H1 (cell line): ENCODE data around the gene CYB5R2. TPM values are rescaled to one million over a fixed set of nuclear protein-coding genes. Genes with fewer than 3 reads are reported as not detected.

ENCODE experiments used
- CTCF ChIA-PET: fragments of 300-600 bp; sonication (Branson Sonifier 250); formaldehyde crosslinking; loops from one replicate; lab custom pipeline; 2021; ENCODE audit not compliant: partially characterized antibody; lab: Charles Lee
- POLR2A ChIA-PET: fragments of 300-600 bp; sonication (Branson Sonifier 250); formaldehyde crosslinking; loops from one replicate; lab custom pipeline; 2021; ENCODE audit warnings: inconsistent platforms; ENCODE audit not compliant: partially characterized antibody; lab: Charles Lee
- DNase-seq, 2 experiments: peaks; one replicate each; pipeline versions ENCODE4 v3.0.0 to v3.0.0-alpha.2; 2010 to 2022; ENCODE audit warnings: low spot score in 2 of 2, low read depth in 1 of 2, mixed read lengths in 1 of 2
- FAIRE-seq: peaks from 2 replicates; lab custom pipeline; 2011; peaks lifted over from hg19 to GRCh38; lab: Jason Lieb, UNC
- H2AFZ ChIP-seq: 2 replicates; pipeline ENCODE4 v1.8.1; 2012; ENCODE audit warnings: low read length, inconsistent platforms
- H2AK5ac ChIP-seq: 2 replicates; pipeline ENCODE4 v1.6.1; 2013; ENCODE audit warnings: low read depth, low read length
- H2BK120ac ChIP-seq: replicated peaks from 2 replicates; pipeline ENCODE3; 2013; ENCODE audit warnings: low read depth, low read length, inconsistent platforms
- H2BK12ac ChIP-seq: 2 replicates; pipeline ENCODE4 v1.6.1; 2013; ENCODE audit warnings: low read depth, low read length
- H2BK15ac ChIP-seq: 2 replicates; pipeline ENCODE4 v1.6.1; 2013; ENCODE audit warnings: low read length
- H2BK20ac ChIP-seq: 2 replicates; pipeline ENCODE4 v1.6.1; 2013; ENCODE audit warnings: low read length
- H2BK5ac ChIP-seq: 2 replicates; pipeline ENCODE4 v1.6.1; 2013; ENCODE audit warnings: low read depth, low read length
- H3K14ac ChIP-seq: 2 replicates; pipeline ENCODE4 v1.6.1; 2013; ENCODE audit warnings: inconsistent platforms; ENCODE audit not compliant: insufficient read length
- H3K18ac ChIP-seq: 2 replicates; pipeline ENCODE4 v1.6.1; 2013; ENCODE audit warnings: low read length; ENCODE audit errors: extremely low read depth
- H3K23ac ChIP-seq: 2 replicates; pipeline ENCODE4 v1.6.1; 2013; ENCODE audit warnings: inconsistent platforms; ENCODE audit not compliant: insufficient read length
- H3K23me2 ChIP-seq: 2 replicates; pipeline ENCODE4 v1.6.1; 2013; ENCODE audit warnings: low read depth, low read length
- H3K27ac ChIP-seq: 2 replicates; pipeline ENCODE4 v1.6.1; 2011; ENCODE audit warnings: low read depth, low read length, inconsistent platforms
- H3K27me3 ChIP-seq, 4 experiments: replicated peaks in 1 of 4; 1 replicate in 1 of 4; 2 replicates in 3 of 4; pipeline versions ENCODE4 v1.6.1 to v1.8.1; 2011 to 2013; ENCODE audit warnings: low read length in 3 of 4, mild to moderate bottlenecking in 3 of 4, inconsistent platforms in 2 of 4, mixed read lengths in 2 of 4, moderate library complexity in 1 of 4; ENCODE audit not compliant: control insufficient read depth in 3 of 4, insufficient read depth in 3 of 4; ENCODE audit errors: extremely low read depth in 1 of 4
- H3K36me3 ChIP-seq, 4 experiments: 2 replicates each; pipeline versions ENCODE4 v1.6.1 to v1.8.1; 2011 to 2013; ENCODE audit warnings: mild to moderate bottlenecking in 4 of 4, low read length in 3 of 4, moderate library complexity in 2 of 4, control low read depth in 1 of 4, inconsistent platforms in 1 of 4; ENCODE audit not compliant: insufficient read depth in 4 of 4, control insufficient read depth in 2 of 4
- H3K4ac ChIP-seq: replicated peaks from 2 replicates; pipeline ENCODE3; 2013; ENCODE audit warnings: low read length, low read depth, mixed read lengths, inconsistent platforms; ENCODE audit not compliant: insufficient read length
- H3K4me1 ChIP-seq, 4 experiments: replicated peaks in 1 of 4; 1 replicate in 1 of 4; 2 replicates in 3 of 4; pipeline versions ENCODE4 v1.6.1 to v1.8.1; 2011 to 2013; ENCODE audit warnings: low read length in 3 of 4, inconsistent platforms in 2 of 4, mixed read lengths in 1 of 4; ENCODE audit not compliant: insufficient read depth in 4 of 4, control insufficient read depth in 3 of 4
- H3K4me2 ChIP-seq, 2 experiments: 2 replicates each; pipeline versions ENCODE4 v1.6.1 to v1.8.1; 2011 to 2013; ENCODE audit warnings: low read depth in 2 of 2, low read length in 2 of 2, control low read depth in 1 of 2, inconsistent platforms in 1 of 2, mild to moderate bottlenecking in 1 of 2; ENCODE audit not compliant: insufficient read depth in 1 of 2
- H3K4me3 ChIP-seq, 4 experiments: fragments of 200-600, 300-600 bp in 1 of 4; sonication (generic), shearing (Covaris generic), sonication (Bioruptor Twin) in 1 of 4; 2 replicates each; pipeline versions ENCODE4 v1.5.1 to v1.8.1; 2011 to 2016; ENCODE audit warnings: low read length in 4 of 4, low read depth in 3 of 4, control low read depth in 2 of 4, inconsistent platforms in 2 of 4, mild to moderate bottlenecking in 2 of 4, mixed read lengths in 1 of 4, moderate library complexity in 1 of 4; ENCODE audit not compliant: insufficient read depth in 2 of 4; ENCODE audit errors: extremely low read depth in 1 of 4
- H3K56ac ChIP-seq: replicated peaks from 2 replicates; pipeline ENCODE3; 2013; ENCODE audit warnings: low read depth, mild to moderate bottlenecking, mixed read lengths, low read length, inconsistent platforms; ENCODE audit not compliant: insufficient read length
- H3K79me1 ChIP-seq: 2 replicates; pipeline ENCODE4 v1.6.1; 2013; ENCODE audit warnings: low read depth, low read length, control low read depth
- H3K79me2 ChIP-seq, 2 experiments: 2 replicates each; pipeline versions ENCODE4 v1.6.1 to v1.8.1; 2012 to 2013; ENCODE audit warnings: low read length in 2 of 2, mild to moderate bottlenecking in 2 of 2, inconsistent platforms in 1 of 2; ENCODE audit not compliant: insufficient read depth in 2 of 2, control insufficient read depth in 1 of 2
- H3K9ac ChIP-seq, 4 experiments: replicated peaks in 1 of 4; 1 replicate in 1 of 4; 2 replicates in 3 of 4; pipeline versions ENCODE4 v1.6.1 to v1.8.1; 2011 to 2013; ENCODE audit warnings: low read depth in 3 of 4, low read length in 3 of 4, control low read depth in 2 of 4, mild to moderate bottlenecking in 2 of 4, moderate library complexity in 2 of 4, inconsistent platforms in 1 of 4; ENCODE audit errors: extremely low read depth in 1 of 4
- H3K9me3 ChIP-seq, 2 experiments: 2 replicates each; pipeline versions ENCODE4 v1.6.1 to v1.8.1; 2012 to 2013; ENCODE audit warnings: mild to moderate bottlenecking in 2 of 2, moderate library complexity in 2 of 2, control low read depth in 1 of 2, inconsistent platforms in 1 of 2, low read depth in 1 of 2, low read length in 1 of 2, mixed read lengths in 1 of 2; ENCODE audit not compliant: insufficient read depth in 2 of 2
- H4K20me1 ChIP-seq, 2 experiments: replicated peaks in 1 of 2; 2 replicates each; pipeline versions ENCODE3 to v1.8.1; 2011 to 2013; ENCODE audit warnings: inconsistent platforms in 2 of 2, low read length in 2 of 2, mild to moderate bottlenecking in 1 of 2; ENCODE audit not compliant: insufficient read depth in 2 of 2, control insufficient read depth in 1 of 2
- H4K5ac ChIP-seq: 2 replicates; pipeline ENCODE4 v1.6.1; 2013; ENCODE audit warnings: low read length, low read depth, mixed read lengths, inconsistent platforms; ENCODE audit not compliant: insufficient read length
- H4K8ac ChIP-seq: 2 replicates; pipeline ENCODE4 v1.8.0; 2013; ENCODE audit warnings: mild to moderate bottlenecking, moderate library complexity, low read length, inconsistent platforms; ENCODE audit not compliant: insufficient read depth; ENCODE audit errors: extremely low read depth
- H4K91ac ChIP-seq: replicated peaks from 2 replicates; pipeline ENCODE3; 2013; ENCODE audit warnings: low read length, mixed read lengths, inconsistent platforms; ENCODE audit not compliant: insufficient read length
- GTF2F1 ChIP-seq: IDR thresholded peaks from 2 replicates; pipeline ENCODE4 v1.6.1; 2012; ENCODE audit warnings: low read depth, low read length, improper control_type of control experiment, borderline replicate concordance
- WGBS, 2 experiments: shearing (Covaris generic) in 1 of 2; methylation state at CpG; one replicate each; pipeline versions ENCODE4 v1.1.6 to v1.1.7; 2013 to 2015; ENCODE audit warnings: low lambda C conversion rate in 2 of 2, mixed read lengths in 2 of 2, inconsistent platforms in 1 of 2, low coverage in 1 of 2, missing lambda C conversion rate in 1 of 2; ENCODE audit not compliant: insufficient replicate concordance in 2 of 2, insufficient coverage in 1 of 2, insufficient read length in 1 of 2; ENCODE audit errors: extremely low coverage in 1 of 2, missing lambda C conversion rate in 1 of 2; 5-methylcytosine and 5-hydroxymethylcytosine counted together
- polyA plus RNA-seq, 7 experiments: library from polyadenylated mRNA; depleted of rRNA in 3 of 7; stranded (reverse) in 5 of 7; unstranded in 2 of 7; fragments of >200 nt in 5 of 7; fragments of 200-250 nt in 2 of 7; gene quantifications; 1 replicate in 5 of 7; 2 replicates in 1 of 7; 4 replicates in 1 of 7; pipeline versions ENCODE4 v1.2.1 to v1.2.3, GENCODE V29; 2011 to 2013; ENCODE audit warnings: missing spikeins in 2 of 7, mixed read lengths in 2 of 7
- total RNA-seq: library from RNA; stranded (reverse); fragmentation: NEBNext Ultra II Directional; extraction: Animal tissue kit (Norgen Biotek cat#: 25700); gene quantifications from 2 replicates; pipeline ENCODE4 v1.2.1, GENCODE V29; 2021

CYB5R2 gene
- total and polyA plus RNA-seq, 2 of the 8 experiments (the other 6 are each of a cell fraction or from before 2014, with no cell fraction given) = 53.0 to 55.9 TPM

DNA sequence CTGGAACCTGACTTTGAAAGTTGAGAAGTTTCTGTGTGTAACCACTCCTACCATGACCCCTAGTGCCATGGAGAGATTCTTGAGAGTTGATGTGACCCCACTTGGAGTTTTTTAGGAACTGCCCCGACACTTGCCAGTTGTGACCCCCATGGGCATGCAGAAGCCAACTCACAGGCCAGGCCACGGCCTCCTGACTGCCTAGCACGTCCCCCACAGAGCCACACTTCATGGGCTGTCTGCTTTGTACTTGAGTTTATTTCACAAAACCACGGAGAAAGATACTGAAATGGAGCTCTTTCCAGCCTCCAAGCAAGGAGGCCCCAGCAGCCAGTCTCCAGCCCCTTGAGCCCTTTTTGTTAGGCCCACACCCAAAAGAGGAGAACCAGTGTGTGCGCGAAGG, 8.4 kb downstream of the CYB5R2 start:
- Histone ChIP-seq H2BK15ac (no peak overlapping the region), H3K14ac (no peak overlapping the region), H3K27me3 (no peaks in the 10 kb centered on the region), H2BK5ac (no peak overlapping the region), H3K9me3 (peaks cover 6 to 28% of the 10 kb centered on the region in 2 experiments), H4K91ac (no peak overlapping the region), H2AFZ (no peak overlapping the region), H3K27ac (no peak overlapping the region), H3K23me2 (no peaks in the 10 kb centered on the region)
- POLR2A ChIA-PET = interaction anchor here (0.5 to 1.6 kb wide), 4 partner anchors 9 to 93 kb away, joined by 3 to 5 read pairs (median 4); partner anchors contain the start of gene CYB5R2
- no peak for TF ChIP-seq GTF2F1
- TF ChIP-seq, all 59 proteins: peak for 0
- H3K9ac ChIP-seq = no peak overlapping the region
- no peaks in the 10 kb centered on the region for H3K79me2 ChIP-seq
- H3K18ac ChIP-seq = no peak overlapping the region
- DNase-seq (peak in 1 of 2 experiments; percentile 14), FAIRE-seq (no peak)
- no peak overlapping the region for H2BK12ac ChIP-seq
- WGBS, 2 experiments = 75% methylated on average over 6 of the region's 6 CpGs; no CpG with 5 or more reads in 1 of the 2 experiments
- H3K79me1 ChIP-seq = no peaks in the 10 kb centered on the region
- H3K4ac ChIP-seq = no peak overlapping the region
- no peak overlapping the region for H3K23ac ChIP-seq
- H3K4me1 ChIP-seq = no peaks in the 10 kb centered on the region
- H4K5ac ChIP-seq = no peak overlapping the region
- H2AK5ac ChIP-seq = no peak overlapping the region
- H2BK20ac ChIP-seq = no peak overlapping the region
- no peaks in the 10 kb centered on the region for H4K20me1 ChIP-seq
- CTCF ChIA-PET = interaction anchor here (0.6 to 5.7 kb wide), 41 partner anchors 8 to 568 kb away, joined by 3 to 46 read pairs (median 6); no protein-coding TSS in a partner anchor
- no peak overlapping the region for H3K4me3 ChIP-seq
- no peak overlapping the region for H4K8ac ChIP-seq
- H2BK120ac ChIP-seq = no peak overlapping the region
- H3K56ac ChIP-seq = no peak overlapping the region
- H3K4me2 ChIP-seq = no peak overlapping the region
- peaks cover 21 to 44% (median 39%) of the 10 kb centered on the region in 4 experiments; a peak in 7 of 8 replicates for H3K36me3 ChIP-seq
